Endothelial cell of umbilical vein (primary cell): Measurements from ENCODE around the gene TBC1D10A. TPM values are rescaled to one million over a fixed set of nuclear protein-coding genes. Genes with fewer than 3 reads are reported as not detected.

Source experiments
- BruUV-seq: library from RNA; stranded (reverse); fragments of 400-500 nt; replicated peaks from 2 replicates; lab custom pipeline; 2021; lab: Mats Ljungman, UMichigan
- CTCF ChIA-PET: fragments of 300-600, 350-600 bp; sonication (Branson Sonifier 250); formaldehyde crosslinking; loops from one replicate; lab custom pipeline; 2021; ENCODE audit warnings: antibody characterized with exemption, inconsistent platforms; lab: Charles Lee
- POLR2A ChIA-PET: fragments of 300-600, 350-600 bp; sonication (Branson Sonifier 250); formaldehyde crosslinking; loops from one replicate; lab custom pipeline; 2021; ENCODE audit warnings: antibody characterized with exemption, inconsistent platforms; lab: Charles Lee
- DNase-seq: peaks from one replicate; pipeline ENCODE4 v3.0.0-alpha.2; 2011; ENCODE audit warnings: low read depth, low spot score
- FAIRE-seq: peaks from 2 replicates; lab custom pipeline; 2011; peaks lifted over from hg19 to GRCh38; lab: Jason Lieb, UNC
- H2AFZ ChIP-seq: 2 replicates; pipeline ENCODE4 v1.6.0; 2012; ENCODE audit warnings: low read depth, low read length, control low read depth, inconsistent platforms
- H3K27ac ChIP-seq: 2 replicates; pipeline ENCODE4 v1.5.1; 2011; ENCODE audit warnings: low read depth, mild to moderate bottlenecking, control low read depth, low read length, moderate library complexity; ENCODE audit not compliant: insufficient read depth
- H3K27me3 ChIP-seq, 2 experiments: 2 replicates each; pipeline versions ENCODE4 v1.6.0 to v1.6.1; 2011; ENCODE audit warnings: low read length in 2 of 2, mixed read lengths in 1 of 2; ENCODE audit not compliant: control insufficient read depth in 2 of 2, insufficient read depth in 2 of 2
- H3K36me3 ChIP-seq, 2 experiments: 2 replicates in 1 of 2; 3 replicates in 1 of 2; pipeline ENCODE4 v1.5.1; 2011; ENCODE audit warnings: low read length in 2 of 2, mild to moderate bottlenecking in 1 of 2, moderate library complexity in 1 of 2; ENCODE audit not compliant: control insufficient read depth in 2 of 2, insufficient read depth in 2 of 2; ENCODE audit errors: extremely low read depth in 1 of 2
- H3K4me1 ChIP-seq: 3 replicates; pipeline ENCODE4 v1.5.1; 2011; ENCODE audit warnings: mild to moderate bottlenecking, low read length; ENCODE audit not compliant: control insufficient read depth, insufficient read depth; ENCODE audit errors: extremely low read depth
- H3K4me2 ChIP-seq: 2 replicates; pipeline ENCODE4 v1.6.1; 2011; ENCODE audit warnings: low read length, control low read depth, mixed read lengths; ENCODE audit not compliant: insufficient read depth
- H3K4me3 ChIP-seq, 3 experiments: fragments of 200-600 bp in 1 of 3; sonication (generic), shearing (Covaris generic) in 1 of 3; replicated peaks in 1 of 3; 2 replicates each; pipeline ENCODE4 v1.5.1; 2011 to 2016; ENCODE audit warnings: control low read depth in 3 of 3, low read length in 3 of 3, mild to moderate bottlenecking in 2 of 3, inconsistent platforms in 1 of 3, low read depth in 1 of 3, moderate library complexity in 1 of 3; ENCODE audit not compliant: insufficient read depth in 1 of 3
- H3K79me2 ChIP-seq: 2 replicates; pipeline ENCODE4 v1.6.0; 2012; ENCODE audit warnings: low read length, inconsistent platforms; ENCODE audit not compliant: control insufficient read depth, insufficient read depth
- H3K9ac ChIP-seq: replicated peaks from 2 replicates; pipeline ENCODE3; 2011; ENCODE audit warnings: low read length, control low read depth; ENCODE audit not compliant: insufficient read depth; ENCODE audit errors: extremely low read depth
- H3K9me1 ChIP-seq: replicated peaks from 3 replicates; pipeline ENCODE4 v1.6.0; 2011; ENCODE audit warnings: mild to moderate bottlenecking, low read length; ENCODE audit not compliant: control insufficient read depth, insufficient read depth; ENCODE audit errors: extremely low read depth
- H3K9me3 ChIP-seq: replicated peaks from 2 replicates; pipeline ENCODE4 v1.5.1; 2012; ENCODE audit warnings: low read length, inconsistent platforms; ENCODE audit not compliant: control insufficient read depth, insufficient read depth
- H4K20me1 ChIP-seq: replicated peaks from 2 replicates; pipeline ENCODE3; 2011; ENCODE audit warnings: mild to moderate bottlenecking, low read length; ENCODE audit not compliant: control insufficient read depth, insufficient read depth; ENCODE audit errors: extremely low read depth
- CTCF ChIP-seq, 2 donors: IDR thresholded peaks; 1 replicate in 1 of 2; 2 replicates in 1 of 2; pipeline ENCODE4 v1.5.1; 2011; ENCODE audit warnings: low read length in 2 of 2, mild to moderate bottlenecking in 2 of 2, moderate library complexity in 2 of 2, control low read depth in 1 of 2, inconsistent platforms in 1 of 2, low read depth in 1 of 2; ENCODE audit not compliant: insufficient read depth in 1 of 2; ENCODE audit errors: extremely low read depth in 1 of 2
- EZH2 ChIP-seq: IDR thresholded peaks from 2 replicates; pipeline ENCODE4 v1.6.1; 2012; ENCODE audit warnings: borderline replicate concordance, low read depth, mild to moderate bottlenecking, moderate library complexity, low read length, inconsistent platforms; ENCODE audit not compliant: severe bottlenecking
- FOS ChIP-seq: IDR thresholded peaks from 2 replicates; pipeline ENCODE4 v1.6.1; 2011; ENCODE audit warnings: mild to moderate bottlenecking, low read length, moderate library complexity, borderline replicate concordance; ENCODE audit not compliant: insufficient read depth
- GATA2 ChIP-seq: IDR thresholded peaks from 2 replicates; pipeline ENCODE4 v1.7.0; 2011; ENCODE audit warnings: low read depth, mild to moderate bottlenecking, moderate library complexity, mixed read lengths, low read length; ENCODE audit not compliant: insufficient read length, insufficient read depth
- JUN ChIP-seq: IDR thresholded peaks from 2 replicates; pipeline ENCODE4 v1.6.1; 2011; ENCODE audit warnings: borderline replicate concordance, low read depth; ENCODE audit not compliant: insufficient read length, insufficient read depth
- MAX ChIP-seq: IDR thresholded peaks from 2 replicates; pipeline ENCODE4 v1.6.1; 2011; ENCODE audit not compliant: insufficient read depth, insufficient read length
- MYC ChIP-seq: IDR thresholded peaks from one replicate; pipeline ENCODE4 v1.6.1; 2011; ENCODE audit warnings: mild to moderate bottlenecking, low read depth, low read length
- POLR2A ChIP-seq: IDR thresholded peaks from 2 replicates; pipeline ENCODE4 v1.6.1; 2012; ENCODE audit warnings: low read depth, mild to moderate bottlenecking, control low read depth, low read length
- POLR2AphosphoS5 ChIP-seq: IDR thresholded peaks from 2 replicates; pipeline ENCODE4 v1.6.1; 2012; ENCODE audit warnings: low read depth, mild to moderate bottlenecking, control low read depth, low read length, moderate library complexity; ENCODE audit not compliant: insufficient read depth
- dilution Hi-C: fragments of 300-500 bp; cut with MboI; formaldehyde crosslinking; loops from one replicate; pipeline ENCODE4 v1.15.0; 2019; ENCODE audit warnings: low sequenced_read_pairs; ENCODE audit not compliant: extremely low pct_ligation_motif_present
- intact Hi-C: fragments of 100-400 bp; cut with micrococcal nuclease; formaldehyde crosslinking; loops from one replicate; pipeline ENCODE4 v1.10.0; 2022
- polyA plus RNA-seq, 4 experiments: library from polyadenylated mRNA; depleted of rRNA in 3 of 4; stranded (reverse) in 3 of 4; unstranded in 1 of 4; fragments of >200 nt; gene quantifications; 2 replicates each; pipeline versions ENCODE4 v1.2.1 to v1.2.3, GENCODE V29; 2011 to 2012; ENCODE audit warnings: missing spikeins in 1 of 4
- total RNA-seq: library from RNA; stranded (reverse); gene quantifications from 2 replicates; pipeline ENCODE4 v1.2.3, GENCODE V29; 2021

The TBC1D10A gene
- total and polyA plus RNA-seq, 2 donors (not counting 3 experiments of a cell fraction or from before 2014, with no cell fraction given): 10.0 to 11.9 TPM

GRCh38 chr22:30268331-30268730 is 58.4 kb downstream of the TBC1D10A start:
- Histone ChIP-seq H3K4me2 (no peak overlapping the region), H3K27me3 (no peaks in the 10 kb centered on the region), H3K79me2 (no peaks in the 10 kb centered on the region), H3K36me3 (no peaks in the 10 kb centered on the region), H3K9me1 (no peaks in the 10 kb centered on the region), H3K9ac (no peak overlapping the region), H4K20me1 (no peaks in the 10 kb centered on the region), H2AFZ (no peak overlapping the region), H3K4me3 (no peak overlapping the region), H3K9me3 (no peaks in the 10 kb centered on the region), H3K27ac (no peak overlapping the region), H3K4me1 (peaks cover 1% of the 10 kb centered on the region)
- CTCF ChIA-PET: interaction anchor here (0.8 to 1.4 kb wide), 2 partner anchors 20 to 119 kb away, joined by 4 to 5 read pairs; partner anchors contain the start of gene RNF215
- DNase-seq (no peak), FAIRE-seq (no peak)
- intact Hi-C loops: no loop called here
- POLR2A ChIA-PET: no interaction called here
- no peak for TF ChIP-seq JUN
- no peak for TF ChIP-seq FOS
- no peak for TF ChIP-seq GATA2
- no peak for TF ChIP-seq POLR2A
- no peak for TF ChIP-seq MAX
- TF ChIP-seq EZH2: no peak
- no peak for TF ChIP-seq POLR2AphosphoS5
- no peak for TF ChIP-seq MYC
- TF ChIP-seq CTCF (IDR thresholded peaks at IDR 0.05; ENCODE audit: extremely low read depth in 1 of 2, insufficient read depth in 1 of 2, low read depth in 1 of 2, low read length in 2 of 2): no peak
- dilution Hi-C loops: no loop called here
- no TSS peak for BruUV-seq
